Transverse colon (tissue), 4 donors: ENCODE measurements around the gene PPM1L. TPM values are rescaled to one million over a fixed set of nuclear protein-coding genes. Genes with fewer than 3 reads are reported as not detected.

Experiments used
- DNase-seq: peaks from one replicate; pipeline ENCODE4 v3.0.0-alpha.2; 2019
- H3K27ac ChIP-seq, 4 donors: fragments of 200-600 bp; sonication (generic); 2 replicates each; pipeline ENCODE4 v1.5.1; 2016 to 2018; ENCODE audit warnings: inconsistent platforms in 4 of 4
- H3K27me3 ChIP-seq: fragments of 200-600 bp; sonication (generic); 2 replicates; pipeline ENCODE4 v1.5.1; 2017; ENCODE audit warnings: inconsistent platforms
- H3K36me3 ChIP-seq, 4 donors: fragments of 200-600 bp; sonication (generic); 2 replicates each; pipeline ENCODE4 v1.5.1; 2017 to 2019; ENCODE audit warnings: inconsistent platforms in 4 of 4
- H3K4me1 ChIP-seq, 4 donors: fragments of 200-600 bp; sonication (generic); 2 replicates each; pipeline ENCODE4 v1.5.1; 2017 to 2020; ENCODE audit warnings: inconsistent platforms in 4 of 4
- H3K4me3 ChIP-seq, 4 donors: fragments of 200-600 bp; sonication (generic); 1 replicate in 1 of 4; 2 replicates in 3 of 4; pipeline versions ENCODE4 v1.5.1 to v1.6.1; 2017 to 2019; ENCODE audit warnings: inconsistent platforms in 4 of 4
- H3K9me3 ChIP-seq, 2 donors: fragments of 200-600 bp; sonication (generic); 2 replicates each; pipeline ENCODE4 v1.5.1; 2017 to 2019; ENCODE audit warnings: inconsistent platforms in 2 of 2
- CTCF ChIP-seq, 5 experiments: fragments of 200-600 bp in 3 of 5; fragments of 450-650 bp in 2 of 5; sonication (generic) in 3 of 5; IDR thresholded peaks; 1 replicate in 2 of 5; 2 replicates in 3 of 5; pipeline ENCODE4 v1.5.1; 2016 to 2017; ENCODE audit warnings: antibody characterized with exemption in 5 of 5, inconsistent platforms in 3 of 5, mild to moderate bottlenecking in 2 of 5, moderate library complexity in 1 of 5
- EP300 ChIP-seq: sonication (generic); formaldehyde crosslinking; IDR thresholded peaks from one replicate; pipeline ENCODE4 v1.6.1; 2017; ENCODE audit warnings: antibody characterized with exemption, low read depth
- POLR2A ChIP-seq: fragments of 450-650 bp; IDR thresholded peaks from one replicate; pipeline ENCODE4 v1.6.1; 2016; ENCODE audit warnings: antibody characterized with exemption, mild to moderate bottlenecking, moderate library complexity
- POLR2AphosphoS5 ChIP-seq, 3 donors: sonication (generic); formaldehyde crosslinking; IDR thresholded peaks; one replicate each; pipeline ENCODE4 v1.6.1; 2016; ENCODE audit warnings: antibody characterized with exemption in 3 of 3
- WGBS, 2 donors: methylation state at CpG; one replicate each; pipeline ENCODE4 v1.1.5; 2018; ENCODE audit warnings: low coverage in 1 of 2; 5-methylcytosine and 5-hydroxymethylcytosine counted together
- in situ Hi-C, 4 donors: fragments of 200-750 bp; cut with MboI; loops; one replicate each; pipeline versions ENCODE4 v1.15.0 to v1.15.1; 2017; ENCODE audit warnings: low sequenced_read_pairs in 3 of 4, low pct_ligation_motif_present in 1 of 4, low pct_unique_long_range_greater_than_20kb in 1 of 4
- intact Hi-C: fragments of 100-400 bp; cut with DNase I; formaldehyde crosslinking; loops from one replicate; pipeline ENCODE4 v1.15.1; 2023; ENCODE audit warnings: low total_unique reads
- total RNA-seq, 4 donors: library from RNA; depleted of rRNA; stranded (reverse); fragments of >200 nt; gene quantifications; one replicate each; pipeline ENCODE4 v1.1.0, GENCODE V29; 2016

The PPM1L gene
- total RNA-seq, 4 donors from 2014 or later, result 17.2 to 35.5 (median 25.6) TPM

GRCh38 chr3:160735826-160736225 lies 20.2 kb upstream of the PPM1L start:
- intact Hi-C loops (no loop called here), in situ Hi-C loops (no loop called here)
- H3K4me3 ChIP-seq, result no peak overlapping the region
- no peaks in the 10 kb centered on the region for H3K36me3 ChIP-seq
- no peak overlapping the region for H3K27ac ChIP-seq
- no peaks in the 10 kb centered on the region for H3K9me3 ChIP-seq
- WGBS, 2 donors, result 47 to 50% methylated on average over 1 of the region's 1 CpG
- no peaks in the 10 kb centered on the region for H3K27me3 ChIP-seq
- no peaks in the 10 kb centered on the region for H3K4me1 ChIP-seq
- no peak for DNase-seq
- TF ChIP-seq POLR2A, result no peak
- TF ChIP-seq POLR2AphosphoS5 (IDR thresholded peaks at IDR 0.05), result no peak
- TF ChIP-seq CTCF (IDR thresholded peaks at IDR 0.05), result no peak
- TF ChIP-seq EP300, result no peak

DNA sequence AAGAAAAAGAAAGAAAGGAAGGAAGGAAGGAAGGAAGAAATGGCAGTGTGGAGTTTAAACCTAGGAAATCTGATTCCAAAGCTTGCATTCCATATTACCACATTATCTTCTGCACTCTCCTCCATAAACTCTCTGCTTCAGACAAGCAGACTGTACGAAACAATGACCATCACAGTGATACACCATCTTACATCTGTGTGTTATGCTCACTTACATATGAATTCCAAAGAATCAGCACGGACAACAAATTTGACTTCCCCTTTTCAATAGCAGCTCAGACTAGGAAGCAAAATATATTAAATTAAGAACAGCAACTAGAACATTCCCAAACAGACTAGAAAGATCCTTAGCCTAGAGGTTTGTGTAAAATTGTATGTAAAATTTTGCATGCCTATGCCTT lies 18.0 kb upstream of the PPM1L start:
- WGBS, 2 donors, result 73 to 95% methylated on average over 2 of the region's 2 CpGs

DNA sequence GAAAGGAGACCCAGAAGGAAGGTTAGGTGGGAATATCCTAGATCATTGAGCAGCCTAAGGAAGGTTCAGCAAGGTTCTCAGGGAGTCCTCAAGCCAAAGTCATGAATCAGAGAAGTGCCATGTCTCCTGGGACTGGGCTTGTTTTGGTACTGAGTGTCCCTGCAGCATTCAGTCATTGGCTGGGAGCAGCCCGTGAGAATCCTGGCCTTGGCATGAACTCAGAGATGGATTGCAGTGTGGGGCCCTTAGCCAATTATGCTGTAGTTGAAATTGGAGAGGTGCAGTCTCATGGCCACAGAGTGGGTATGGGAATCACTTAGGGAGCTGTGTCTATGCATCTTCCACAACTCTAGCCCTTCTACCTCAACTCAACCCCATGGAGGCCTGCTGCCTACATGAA lies 17.0 kb upstream of the PPM1L start:
- Histone ChIP-seq H3K4me3 (no peak overlapping the region), H3K27me3 (no peaks in the 10 kb centered on the region), H3K36me3 (no peaks in the 10 kb centered on the region), H3K27ac (no peak overlapping the region), H3K9me3 (no peaks in the 10 kb centered on the region), H3K4me1 (no peaks in the 10 kb centered on the region)
- TF ChIP-seq POLR2A (no peak), EP300 (no peak), CTCF (IDR thresholded peaks at IDR 0.05) (no peak), POLR2AphosphoS5 (IDR thresholded peaks at IDR 0.05) (no peak)
- in situ Hi-C loops (no loop called here), intact Hi-C loops (no loop called here)
- WGBS, 2 donors, result 86% methylated on average over 1 of the region's 1 CpG; no CpG with 5 or more reads in 1 of the 2 donors
- DNase-seq, result no peak

More for the DNA sequence above, 18.0 kb upstream of the PPM1L start:
- Histone ChIP-seq H3K27ac (no peak overlapping the region), H3K4me1 (no peaks in the 10 kb centered on the region), H3K27me3 (no peaks in the 10 kb centered on the region), H3K9me3 (no peaks in the 10 kb centered on the region), H3K4me3 (no peak overlapping the region), H3K36me3 (no peaks in the 10 kb centered on the region)
- no peak for TF ChIP-seq POLR2A
- no peak for TF ChIP-seq CTCF (IDR thresholded peaks at IDR 0.05)
- TF ChIP-seq POLR2AphosphoS5 (IDR thresholded peaks at IDR 0.05), result no peak
- no peak for TF ChIP-seq EP300
- no peak for DNase-seq
- intact Hi-C loops (no loop called here), in situ Hi-C loops (no loop called here)

DNA sequence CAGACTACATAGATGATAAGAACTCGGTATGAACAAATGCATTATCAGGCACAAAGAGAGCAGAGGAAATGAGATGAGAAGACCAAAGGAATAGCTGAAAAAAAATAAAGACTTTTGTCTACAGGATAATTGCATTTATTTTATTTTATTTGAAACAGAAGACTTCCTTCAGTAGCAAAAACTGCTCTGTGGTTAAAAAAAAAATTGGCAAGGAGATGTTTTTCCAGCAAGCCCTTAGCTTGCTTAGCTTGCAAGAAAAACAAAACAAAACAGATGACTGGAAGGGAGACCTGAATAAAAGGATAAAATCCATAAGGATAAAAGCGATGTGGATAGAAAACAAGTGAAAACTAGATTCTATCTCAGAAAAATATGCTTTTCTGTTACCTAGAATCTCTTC lies 9.1 kb upstream of the PPM1L start:
- intact Hi-C loops (no loop called here), in situ Hi-C loops (no loop called here)
- Histone ChIP-seq H3K4me1 (peaks cover 0 to 7% (median 0%) of the 10 kb centered on the region in 4 donors), H3K9me3 (no peaks in the 10 kb centered on the region), H3K36me3 (no peaks in the 10 kb centered on the region), H3K27me3 (no peaks in the 10 kb centered on the region), H3K27ac (no peak overlapping the region), H3K4me3 (no peak overlapping the region)
- WGBS, 2 donors, result 52 to 81% methylated on average over 2 of the region's 2 CpGs
- DNase-seq, result no peak
- TF ChIP-seq POLR2A, result no peak
- no peak for TF ChIP-seq EP300
- no peak for TF ChIP-seq CTCF (IDR thresholded peaks at IDR 0.05)
- no peak for TF ChIP-seq POLR2AphosphoS5 (IDR thresholded peaks at IDR 0.05)
